HG02610 (cell line): ENCODE measurements around the gene AOPEP.

ENCODE experiments used
- ATAC-seq: cut with Tn5 transposase; IDR thresholded peaks from one replicate; pipeline ENCODE4 v1.9.1; 2021; ENCODE audit warnings: mild to moderate bottlenecking, moderate library complexity; ENCODE audit not compliant: unreplicated experiment

Gene AOPEP

DNA sequence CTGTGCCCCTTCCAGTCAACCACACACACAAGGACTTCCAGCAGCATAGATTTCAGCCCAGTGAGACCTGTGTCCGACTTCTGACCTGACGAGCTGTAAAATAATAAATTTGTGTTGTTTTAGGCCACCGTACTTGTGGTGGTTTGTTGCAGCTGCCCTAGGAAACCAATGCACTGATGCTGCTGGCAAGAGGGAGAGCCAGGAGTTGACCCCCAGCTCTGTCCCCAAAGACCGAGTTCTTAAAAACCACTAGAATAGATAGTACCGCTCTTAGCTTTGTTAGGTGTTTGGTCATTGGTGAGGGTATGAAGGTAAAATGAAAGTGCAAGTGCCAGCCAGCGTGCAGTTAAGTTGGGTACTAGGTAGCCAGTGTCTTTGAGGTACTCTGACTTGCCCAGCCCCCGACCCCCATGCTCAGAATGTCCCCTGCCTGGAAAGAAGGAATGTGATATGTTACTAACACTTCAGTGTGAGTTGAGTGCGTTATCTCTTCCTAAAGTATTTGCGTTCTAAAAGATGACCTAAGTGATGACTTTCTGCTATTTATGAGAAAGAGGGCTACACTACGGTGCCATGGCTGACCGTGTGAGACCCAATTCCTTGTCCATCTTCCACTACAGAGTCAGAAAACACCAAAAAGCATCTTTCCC lies 185.6 kb downstream of the AOPEP start:
- ATAC-seq: no peak

DNA sequence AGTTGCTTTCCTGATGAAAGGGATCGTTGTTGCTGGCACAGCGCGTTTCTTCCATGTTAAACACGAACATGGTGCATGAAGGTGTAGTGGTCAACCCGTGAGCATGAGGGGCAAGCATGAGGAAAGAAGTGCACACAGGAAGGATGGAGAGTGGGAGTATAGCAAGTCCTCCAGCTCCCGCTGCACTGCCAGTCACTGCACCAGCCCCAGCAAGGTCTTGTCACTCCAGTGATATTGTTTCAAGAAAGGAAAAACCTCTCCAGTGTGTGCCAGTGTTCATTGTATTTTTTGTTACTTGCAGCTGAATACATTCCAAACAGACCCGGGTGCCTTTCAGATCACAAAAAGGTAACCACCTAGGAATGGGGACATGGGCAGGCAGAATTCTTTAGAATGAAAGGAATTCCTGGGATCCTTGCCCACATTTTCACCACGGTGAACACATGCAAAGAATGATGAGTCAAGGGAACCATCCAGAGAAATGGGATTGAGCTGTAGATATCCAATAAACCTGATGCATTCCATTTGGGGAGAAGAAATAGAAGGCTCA lies 186.3 kb downstream of the AOPEP start:
- no peak for ATAC-seq

DNA sequence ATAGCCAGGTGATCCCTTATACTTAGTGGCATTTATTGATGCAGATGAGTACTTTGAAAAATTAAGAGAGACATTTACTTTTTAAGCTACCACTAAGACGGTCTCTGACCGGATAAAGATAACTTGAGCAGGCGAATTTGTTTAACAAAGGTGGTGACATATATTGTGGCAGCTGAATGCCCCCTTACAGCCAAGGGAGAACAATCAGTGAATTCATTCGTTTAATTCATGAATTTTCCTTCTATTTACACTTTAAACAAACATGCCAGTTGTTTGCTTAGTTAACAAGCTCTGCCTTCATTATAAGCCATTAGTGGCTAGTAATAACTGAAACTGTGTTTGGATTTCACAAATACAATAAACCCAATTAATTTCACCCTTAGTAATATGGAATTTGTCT lies 187.1 kb downstream of the AOPEP start:
- ATAC-seq: no peak

DNA sequence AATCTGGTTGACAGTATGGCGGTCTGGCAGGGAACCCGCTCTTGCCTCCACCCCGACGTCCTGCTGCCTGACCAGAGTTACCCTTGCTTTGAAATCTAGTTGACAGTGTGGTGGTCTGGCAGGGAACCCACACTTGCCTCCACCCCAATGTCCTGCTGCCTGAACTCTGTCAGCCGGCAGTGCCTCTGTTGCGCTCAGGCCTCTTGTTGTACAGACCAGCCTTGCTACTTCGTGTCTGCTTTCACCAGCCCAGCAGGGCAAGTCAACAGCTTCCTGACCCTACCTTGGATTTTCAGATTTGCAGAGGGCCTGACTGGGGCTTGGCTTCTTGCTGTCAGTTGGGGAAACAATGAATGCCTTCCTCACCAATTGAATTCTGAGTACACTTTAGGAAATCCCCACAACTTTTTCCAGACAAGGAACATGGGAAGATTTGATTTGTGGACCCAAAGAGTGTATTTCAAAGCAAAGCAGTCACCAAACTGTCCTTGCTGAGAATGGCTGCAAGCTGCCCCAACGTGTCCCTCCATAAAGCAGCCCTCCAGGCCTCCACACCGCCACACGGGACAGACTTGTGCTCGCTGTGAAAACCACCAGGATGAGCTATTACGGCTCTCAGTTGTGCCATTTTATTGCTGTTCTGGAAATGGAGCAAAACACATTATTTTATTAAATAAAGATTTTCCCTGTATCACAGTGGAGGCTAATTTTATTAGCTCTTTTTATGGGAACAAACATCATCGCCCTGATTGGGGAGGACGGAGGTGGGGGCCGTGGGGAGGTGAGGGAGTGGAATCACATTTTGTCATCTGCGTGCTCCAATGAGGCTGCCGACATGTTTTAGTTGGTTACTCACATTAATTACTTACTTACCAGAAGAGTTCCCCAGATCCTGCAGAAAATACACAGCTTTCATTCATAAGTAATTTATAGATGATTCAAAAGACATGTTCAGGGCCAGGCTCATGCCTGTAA lies 189.3 kb downstream of the AOPEP start:
- no peak for ATAC-seq

DNA sequence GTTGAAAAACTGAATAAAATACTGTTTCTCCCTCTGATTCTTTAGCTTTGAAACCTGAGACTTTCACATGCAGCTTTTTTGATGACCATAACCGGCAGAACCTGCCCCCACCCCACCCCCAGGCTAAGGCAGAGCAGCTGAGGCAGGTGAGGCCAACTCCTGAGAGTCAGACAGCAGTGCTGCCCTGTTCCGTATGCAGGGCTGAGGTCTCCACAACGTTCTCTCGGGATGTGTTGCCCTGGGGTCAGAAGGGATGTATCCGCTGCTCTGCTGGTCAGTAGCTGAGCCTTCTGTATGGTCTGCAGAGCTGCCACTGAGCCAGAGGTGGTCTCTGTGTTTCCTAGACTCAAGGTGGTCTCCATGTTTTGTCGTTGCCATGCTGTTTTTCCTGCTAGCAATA lies 190.5 kb downstream of the AOPEP start:
- no peak for ATAC-seq

DNA sequence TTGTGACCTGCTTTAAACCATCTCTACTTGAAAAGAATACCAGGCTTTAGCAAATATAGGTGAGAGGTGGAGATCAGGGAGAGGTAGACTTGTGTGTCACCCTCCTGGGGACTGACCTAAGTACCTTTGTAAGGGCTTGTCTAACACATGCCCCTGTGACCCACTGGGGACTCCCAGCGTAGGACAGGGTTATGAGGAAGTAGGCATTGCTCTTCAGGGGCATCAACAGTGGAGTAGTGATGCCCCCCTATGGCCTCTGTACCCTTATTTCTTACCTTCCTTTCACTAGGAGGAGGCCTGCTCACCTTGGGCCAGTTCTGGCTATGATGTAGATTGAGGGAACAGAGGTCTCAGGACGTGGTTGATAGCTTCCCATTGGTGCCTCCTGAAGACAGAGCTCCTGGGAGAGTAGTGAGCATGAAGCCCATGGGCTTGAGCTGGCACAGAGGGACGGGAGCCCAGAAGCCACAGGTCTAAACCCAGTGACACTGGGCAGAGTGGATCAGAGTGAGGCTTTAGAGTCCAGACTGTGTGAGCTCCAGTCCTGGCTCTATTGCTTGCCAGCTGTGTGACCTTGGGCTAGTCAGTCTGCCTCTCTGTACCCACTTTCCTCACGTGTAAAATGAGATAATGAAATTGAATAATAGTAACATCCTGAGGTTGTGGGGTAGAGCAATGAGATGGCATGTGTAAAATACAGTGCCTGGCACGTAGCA lies 191.7 kb downstream of the AOPEP start:
- peak; percentile 59 for ATAC-seq

DNA sequence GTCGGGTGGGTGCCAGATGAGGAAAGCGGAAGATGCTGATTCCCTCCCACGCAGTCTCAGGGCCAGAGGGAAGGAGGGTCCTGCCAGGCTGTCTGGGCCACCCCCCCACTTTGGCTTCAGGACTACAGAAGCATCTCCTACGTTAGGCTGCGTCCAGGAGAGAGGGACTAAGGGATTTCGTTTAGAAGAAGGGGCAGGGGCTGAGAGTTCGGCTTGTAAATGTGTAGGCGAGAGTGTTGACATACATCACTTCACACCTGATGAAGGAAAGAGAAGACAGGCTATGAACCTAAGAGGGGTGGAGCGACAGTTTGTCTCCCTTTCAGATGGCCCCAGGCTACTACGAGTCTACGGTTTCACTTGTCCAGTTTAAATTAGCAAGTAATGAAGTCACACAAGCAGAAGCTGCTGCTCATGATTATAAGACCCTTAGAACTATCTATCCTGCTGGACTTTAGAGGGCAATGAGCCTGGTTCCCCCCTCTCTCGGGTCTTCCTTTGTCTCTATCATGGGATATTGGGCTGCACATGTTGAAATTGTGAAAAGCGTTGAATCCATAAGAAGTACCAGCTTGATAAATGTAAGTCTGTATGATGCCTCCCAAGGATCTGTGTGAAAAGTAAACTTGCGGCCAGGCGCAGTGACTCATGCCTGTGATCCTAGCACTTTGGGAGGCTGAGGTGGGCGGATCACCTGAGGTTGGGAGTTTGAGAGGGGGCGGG lies 193.0 kb downstream of the AOPEP start:
- no peak for ATAC-seq

DNA sequence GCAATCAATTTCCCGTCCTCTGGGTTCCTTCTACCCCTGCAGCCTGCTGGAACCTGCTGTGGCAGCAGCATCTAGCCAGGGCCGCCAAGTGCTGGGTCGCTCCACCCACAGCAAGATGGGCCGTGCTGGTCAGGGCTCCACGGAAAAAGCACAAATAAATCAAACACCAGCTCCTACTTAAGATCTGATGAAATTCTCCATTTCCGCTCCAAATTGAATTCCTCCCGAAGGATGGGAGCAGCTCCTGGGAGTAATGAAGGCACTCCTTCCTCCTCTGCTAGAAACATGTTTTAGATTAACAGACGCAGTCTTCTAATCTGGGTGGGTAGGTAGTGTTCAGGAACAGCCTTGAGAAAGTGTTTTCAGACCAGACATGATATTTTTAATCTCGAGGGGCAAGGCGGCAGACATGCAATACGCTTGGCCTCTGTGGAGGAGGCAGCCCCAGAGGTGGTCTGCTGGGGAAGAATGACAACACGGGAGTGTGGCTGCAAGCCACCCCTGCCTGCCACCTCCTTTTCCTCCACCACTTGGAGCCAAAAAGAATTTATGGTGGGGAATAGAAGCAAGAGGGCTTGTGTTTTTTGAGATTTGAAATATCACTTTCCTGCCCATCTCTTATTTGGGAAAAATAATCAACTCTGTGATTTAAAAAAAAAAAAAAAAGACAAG lies 194.1 kb downstream of the AOPEP start:
- no peak for ATAC-seq

DNA sequence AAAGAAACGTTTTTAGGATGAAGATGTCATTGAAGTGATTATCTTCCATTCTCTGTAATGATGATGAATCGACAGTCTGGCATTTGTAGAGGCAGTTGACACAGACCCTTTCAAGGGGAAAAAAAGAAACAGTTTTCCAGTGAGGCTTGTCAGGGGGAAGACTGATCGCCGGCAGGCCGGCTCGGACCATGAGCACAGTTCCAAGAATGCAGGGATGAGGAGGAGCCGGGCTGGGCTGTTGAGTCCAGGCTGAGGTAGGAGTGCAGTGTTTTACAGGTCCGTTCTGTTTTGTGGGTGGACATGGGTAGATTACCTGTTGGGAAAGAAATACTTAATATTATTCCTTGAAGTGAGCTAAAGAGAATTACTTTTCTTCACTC lies 194.6 kb downstream of the AOPEP start:
- no peak for ATAC-seq

DNA sequence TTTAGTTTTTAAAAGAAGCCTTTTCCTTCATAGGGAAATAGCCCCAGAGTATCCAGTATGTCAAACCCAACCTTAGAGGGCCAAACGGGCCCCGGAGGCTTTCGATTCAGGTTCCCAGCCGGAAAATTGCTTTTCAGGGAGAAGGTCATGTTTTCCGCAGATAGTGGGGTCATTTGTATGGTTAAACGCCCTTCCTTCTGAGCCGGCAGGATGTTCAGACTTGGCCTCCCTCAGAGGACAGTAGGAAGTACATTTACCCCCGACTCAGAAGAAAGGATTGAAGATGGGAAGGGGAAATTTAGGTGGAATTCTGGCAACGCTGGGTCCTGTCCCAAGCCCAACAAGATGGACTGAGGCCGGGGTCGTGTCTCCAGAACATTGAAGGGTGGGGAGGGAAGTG lies 195.2 kb downstream of the AOPEP start:
- ATAC-seq: no peak

DNA sequence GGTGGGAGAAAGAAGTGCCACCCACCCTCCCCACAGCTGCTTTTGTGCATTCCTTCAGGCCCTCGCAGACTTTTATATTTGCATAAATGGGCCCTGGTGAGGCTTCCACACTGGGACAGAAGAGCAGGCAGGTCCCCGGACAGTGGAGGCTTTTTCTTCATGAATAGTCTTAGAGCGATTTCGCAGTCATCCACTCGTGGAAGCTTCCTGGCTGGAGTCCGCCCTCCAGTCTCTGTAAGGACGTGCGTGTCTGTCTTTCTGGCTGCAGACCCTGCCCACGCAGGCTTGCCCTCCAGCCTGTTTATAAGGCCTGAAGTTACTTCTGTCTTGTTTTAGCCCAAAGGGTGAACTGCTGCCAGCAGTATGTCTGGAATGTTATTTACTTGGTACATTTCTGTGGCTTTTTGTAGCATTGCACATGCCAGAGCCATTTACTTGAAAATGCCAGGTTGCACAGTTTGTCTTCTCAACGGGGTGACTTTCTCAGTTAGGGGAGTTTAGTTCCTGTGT lies 195.7 kb downstream of the AOPEP start:
- ATAC-seq: no peak

DNA sequence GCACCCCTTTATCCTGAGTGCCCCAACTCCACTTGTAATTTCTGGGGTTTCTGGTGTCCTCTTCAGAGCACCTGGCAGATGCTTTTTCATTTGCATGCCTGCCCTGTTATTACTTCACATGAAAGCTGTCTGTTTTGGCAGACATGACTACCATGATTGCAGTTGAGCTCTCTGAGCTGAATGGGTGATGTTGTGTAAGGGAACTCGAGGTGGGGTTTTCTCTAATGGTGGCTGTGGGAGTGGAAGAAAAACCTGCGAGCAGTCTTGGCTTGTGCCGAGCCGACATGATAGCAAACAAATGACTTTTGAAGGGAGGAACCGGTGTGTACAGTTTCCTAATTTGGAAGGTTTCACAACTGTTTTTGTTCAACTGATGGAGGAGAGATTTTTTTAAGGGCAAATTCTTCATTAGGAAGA lies 196.2 kb downstream of the AOPEP start:
- no peak for ATAC-seq

DNA sequence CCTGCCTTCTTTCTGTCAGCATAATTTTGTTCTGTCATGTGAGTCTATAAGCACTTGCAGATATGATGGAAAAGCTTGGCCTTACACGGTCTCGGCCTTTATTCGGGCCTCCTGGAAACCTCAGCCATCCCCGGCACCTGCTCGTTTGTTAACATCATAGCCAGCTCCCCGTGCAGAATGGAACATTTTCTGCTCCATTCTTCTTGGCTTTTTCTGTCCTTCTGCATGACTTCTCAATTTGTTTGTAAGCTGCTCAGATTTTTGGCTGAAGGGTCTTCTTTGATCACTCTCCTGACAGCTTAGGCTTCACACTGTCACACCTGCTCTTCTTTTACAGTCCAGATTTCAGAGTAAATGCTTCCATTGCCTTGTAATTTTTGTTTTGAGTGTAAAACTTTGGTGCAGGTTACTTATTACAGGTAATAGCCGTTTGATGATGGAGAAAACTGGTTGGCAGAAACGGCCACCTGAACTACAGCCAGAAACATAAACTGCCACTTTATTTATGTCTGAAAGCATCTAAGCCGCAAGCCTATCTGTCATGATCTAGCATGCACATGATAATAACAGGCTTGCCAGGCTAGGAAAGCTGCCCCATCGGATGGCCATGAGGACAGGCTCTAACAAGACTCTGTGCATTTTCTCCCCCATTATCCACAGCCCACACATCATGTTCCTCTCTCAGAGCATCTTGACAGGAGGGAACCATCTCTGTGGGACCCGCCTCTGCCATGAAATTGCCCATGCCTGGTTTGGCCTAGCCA lies 197.0 kb downstream of the AOPEP start:
- ATAC-seq: no peak

DNA sequence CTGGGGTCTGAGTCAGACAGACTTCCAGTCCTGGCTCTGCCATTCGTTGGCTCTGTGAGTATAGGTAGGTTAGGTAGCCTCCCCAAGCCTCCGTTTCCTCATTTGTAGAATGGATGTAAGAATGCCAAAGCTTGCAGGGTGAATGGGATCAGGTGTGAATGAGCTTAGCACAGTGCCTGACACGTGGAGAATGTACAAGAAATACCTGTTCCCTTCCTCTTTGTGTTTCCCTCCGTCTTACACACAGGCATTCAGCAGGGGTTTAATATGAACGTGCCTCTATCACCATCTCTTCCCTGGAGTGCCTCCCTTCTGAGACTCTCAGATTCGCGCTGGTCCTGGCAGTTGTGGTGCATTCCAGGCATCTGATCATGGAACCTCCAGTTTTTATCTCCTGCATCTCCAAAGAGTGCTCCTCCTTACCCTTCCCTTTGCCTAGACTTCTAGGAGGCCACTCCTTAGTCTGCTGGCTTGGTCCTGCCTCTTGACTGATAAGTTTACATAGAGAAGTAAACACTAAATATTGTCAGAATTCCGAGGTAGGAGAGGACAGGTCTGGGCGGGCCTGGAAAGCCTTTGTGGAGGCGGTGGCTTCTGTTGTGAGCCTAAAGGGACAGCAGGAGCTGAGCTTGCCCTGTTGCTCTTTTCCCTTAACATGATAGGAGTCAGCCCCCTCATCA lies 199.4 kb downstream of the AOPEP start:
- no peak for ATAC-seq

DNA sequence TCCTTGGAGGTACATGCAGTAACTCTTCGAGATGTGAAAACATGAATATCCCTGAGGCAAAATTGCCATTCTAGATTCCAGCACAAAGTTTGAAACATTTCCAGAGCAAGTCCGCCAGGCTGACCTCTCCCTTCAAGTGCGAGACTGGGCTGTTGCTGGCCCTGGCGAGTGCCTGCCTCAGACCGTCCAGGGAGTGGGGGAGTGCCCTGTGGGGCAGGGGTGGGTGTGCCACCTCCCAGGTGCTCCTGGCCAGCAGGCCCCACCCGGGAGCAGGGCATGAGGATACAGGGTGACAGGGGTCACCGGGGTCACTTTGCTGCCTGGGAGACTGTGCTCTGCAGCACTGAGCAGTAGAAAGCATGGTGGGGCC lies 199.9 kb downstream of the AOPEP start:
- ATAC-seq: no peak

DNA sequence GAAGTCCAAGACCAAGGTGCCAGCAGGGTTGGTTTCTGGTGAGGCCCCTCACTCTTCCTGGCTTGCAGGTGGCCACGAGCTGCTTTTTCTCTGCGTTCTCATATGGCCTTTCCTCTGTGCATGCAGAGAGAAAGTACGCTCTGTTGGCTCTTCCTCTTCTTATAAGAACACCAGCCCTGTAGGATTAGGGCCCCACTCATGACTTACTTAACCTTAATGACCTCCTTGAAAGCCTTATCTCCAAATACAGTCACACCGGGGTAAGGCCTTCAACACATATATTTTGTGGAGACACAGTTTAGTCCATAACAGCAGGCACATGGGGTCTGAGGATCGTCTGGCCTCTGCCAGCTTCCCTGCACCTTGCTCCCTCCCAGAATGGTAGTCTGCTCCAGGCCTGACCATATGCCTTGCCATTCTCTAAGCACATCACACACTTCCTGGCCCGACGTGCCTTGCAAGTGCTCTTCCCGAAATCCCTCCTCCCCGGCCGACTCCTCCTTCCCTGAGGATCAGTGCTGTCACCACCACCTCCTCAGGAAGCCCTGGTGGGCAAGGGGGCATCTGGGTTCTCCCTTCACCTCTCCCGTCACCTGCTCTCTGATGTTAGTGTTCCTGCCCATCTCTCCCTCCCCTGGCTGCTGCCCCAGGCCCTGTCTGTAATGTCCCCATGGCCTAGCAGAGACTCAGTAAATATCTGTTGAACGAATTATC lies 200.7 kb downstream of the AOPEP start:
- no peak for ATAC-seq

DNA sequence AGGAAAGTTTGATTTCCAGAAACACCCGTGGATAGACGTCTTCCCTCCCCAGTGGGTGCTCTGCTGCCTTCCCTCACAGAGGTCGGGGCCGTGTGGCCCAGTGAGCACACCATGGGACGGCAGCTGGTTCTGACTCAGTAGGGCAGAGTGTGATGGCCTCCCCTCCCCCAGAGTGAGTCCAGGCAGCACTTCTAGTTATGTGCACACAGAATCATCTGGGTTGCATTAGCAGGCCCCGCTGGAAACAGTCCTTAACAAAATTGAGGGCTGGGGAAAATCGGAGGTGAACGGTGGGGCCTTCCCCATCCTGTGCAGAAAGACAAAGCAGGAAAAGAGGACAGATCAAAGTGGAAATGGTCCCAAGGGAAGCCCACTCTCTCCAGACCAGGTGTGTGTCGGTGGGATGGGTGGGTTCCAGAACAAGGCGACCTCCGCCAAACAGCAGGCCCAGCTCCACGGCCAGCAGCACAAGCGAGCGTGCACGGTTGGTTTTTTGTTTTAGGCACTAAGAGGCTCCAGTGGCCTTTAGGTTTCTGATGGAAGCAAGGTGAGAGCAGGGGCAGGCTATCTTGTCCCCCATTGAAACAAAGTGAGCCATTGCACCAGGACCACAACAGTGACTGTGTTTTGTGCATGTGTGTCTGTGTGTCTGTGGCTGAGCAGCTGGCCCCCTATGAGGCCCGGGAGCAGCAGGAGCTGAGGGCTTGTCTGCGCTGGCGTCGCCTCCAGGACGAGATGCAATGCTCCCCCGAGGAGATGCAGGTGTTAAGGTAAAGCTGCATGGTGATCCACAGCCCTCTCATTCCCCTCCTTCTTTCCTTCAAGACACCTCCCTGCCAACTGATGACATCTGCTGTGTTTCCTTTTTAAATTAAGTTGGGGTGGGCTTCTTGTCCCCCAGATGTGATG lies 201.5 kb downstream of the AOPEP start:
- no peak for ATAC-seq
